Measurements from ENCODE around the gene MSI2.

- TF ChIP-seq, protein P1, sequence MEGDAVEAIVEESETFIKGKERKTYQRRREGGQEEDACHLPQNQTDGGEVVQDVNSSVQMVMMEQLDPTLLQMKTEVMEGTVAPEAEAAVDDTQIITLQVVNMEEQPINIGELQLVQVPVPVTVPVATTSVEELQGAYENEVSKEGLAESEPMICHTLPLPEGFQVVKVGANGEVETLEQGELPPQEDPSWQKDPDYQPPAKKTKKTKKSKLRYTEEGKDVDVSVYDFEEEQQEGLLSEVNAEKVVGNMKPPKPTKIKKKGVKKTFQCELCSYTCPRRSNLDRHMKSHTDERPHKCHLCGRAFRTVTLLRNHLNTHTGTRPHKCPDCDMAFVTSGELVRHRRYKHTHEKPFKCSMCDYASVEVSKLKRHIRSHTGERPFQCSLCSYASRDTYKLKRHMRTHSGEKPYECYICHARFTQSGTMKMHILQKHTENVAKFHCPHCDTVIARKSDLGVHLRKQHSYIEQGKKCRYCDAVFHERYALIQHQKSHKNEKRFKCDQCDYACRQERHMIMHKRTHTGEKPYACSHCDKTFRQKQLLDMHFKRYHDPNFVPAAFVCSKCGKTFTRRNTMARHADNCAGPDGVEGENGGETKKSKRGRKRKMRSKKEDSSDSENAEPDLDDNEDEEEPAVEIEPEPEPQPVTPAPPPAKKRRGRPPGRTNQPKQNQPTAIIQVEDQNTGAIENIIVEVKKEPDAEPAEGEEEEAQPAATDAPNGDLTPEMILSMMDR (conservative IDR thresholded peaks at IDR 0.05; ENCODE audit: low read length) = no peak
- no peak for TF ChIP-seq EZH2phosphoT487 (IDR thresholded peaks at IDR 0.05; ENCODE audit: borderline replicate concordance, low read depth, low read length)
Observed at GRCh38 chr17:57350266-57350665, 93.9 kb downstream of the MSI2 start.
